WTC11 (cell line): ENCODE data around the gene TAF10. TPM values are rescaled to one million over a fixed set of nuclear protein-coding genes. Genes with fewer than 3 reads are reported as not detected.

Experiments used
- ATAC-seq: fragments of 200-7000 bp; cut with Tn5 transposase; 2 replicates; pipeline ENCODE4 v1.10.0; 2021; ENCODE audit warnings: mild to moderate bottlenecking, moderate library complexity
- CTCF ChIA-PET: fragments of 300-600 bp; sonication (Branson Sonifier 250); formaldehyde crosslinking; loops from one replicate; lab custom pipeline; 2021; ENCODE audit warnings: antibody characterized with exemption; lab: Charles Lee
- POLR2A ChIA-PET: fragments of 350-600 bp; sonication (Branson Sonifier 250); formaldehyde crosslinking; loops from one replicate; lab custom pipeline; 2021; ENCODE audit warnings: antibody characterized with exemption; lab: Charles Lee
- DNase-seq: peaks from one replicate; pipeline ENCODE4 v3.0.0; 2021; ENCODE audit warnings: low spot score
- H3K27ac Mint-ChIP-seq: 2 replicates; pipeline ENCODE4 v1.8.0; 2021; ENCODE audit warnings: mixed read lengths
- H3K27me3 Mint-ChIP-seq: 2 replicates; pipeline ENCODE4 v1.8.0; 2021; ENCODE audit warnings: low read depth, mild to moderate bottlenecking, moderate library complexity, mixed read lengths
- H3K36me3 Mint-ChIP-seq: 2 replicates; pipeline ENCODE4 v1.8.0; 2021; ENCODE audit warnings: mixed read lengths
- H3K4me1 Mint-ChIP-seq: 2 replicates; pipeline ENCODE4 v1.8.0; 2022; ENCODE audit warnings: mixed read lengths
- H3K4me3 Mint-ChIP-seq: 2 replicates; pipeline ENCODE4 v1.8.0; 2021; ENCODE audit warnings: mild to moderate bottlenecking, moderate library complexity, mixed read lengths
- H3K9me3 Mint-ChIP-seq: 2 replicates; pipeline ENCODE4 v1.8.0; 2021; ENCODE audit warnings: mixed read lengths
- ATF1 ChIP-seq: sonication (generic); formaldehyde crosslinking; IDR thresholded peaks from 2 replicates; pipeline ENCODE4 v1.8.1; 2023; ENCODE audit warnings: mild to moderate bottlenecking, moderate library complexity, missing genetic modification reagents
- ATF2 ChIP-seq: sonication (generic); formaldehyde crosslinking; IDR thresholded peaks from 2 replicates; pipeline ENCODE4 v1.8.1; 2022; ENCODE audit warnings: low read depth, missing genetic modification reagents, borderline replicate concordance
- ATF6 ChIP-seq: sonication (generic); formaldehyde crosslinking; IDR thresholded peaks from 2 replicates; pipeline ENCODE4 v1.8.1; 2023; ENCODE audit warnings: mild to moderate bottlenecking, missing genetic modification reagents
- CDX4 ChIP-seq: fragments of 250-450 bp; sonication (Bioruptor Pico); IDR thresholded peaks from 2 replicates; pipeline ENCODE4 v1.9.0; 2021; ENCODE audit warnings: moderate library complexity, mild to moderate bottlenecking, inconsistent platforms, borderline replicate concordance
- CREB1 ChIP-seq: sonication (generic); formaldehyde crosslinking; IDR thresholded peaks from 2 replicates; pipeline ENCODE4 v1.8.0; 2023; ENCODE audit warnings: mild to moderate bottlenecking, missing genetic modification reagents
- ESRRA ChIP-seq: sonication (generic); formaldehyde crosslinking; IDR thresholded peaks from 2 replicates; pipeline ENCODE4 v1.8.1; 2022; ENCODE audit warnings: mild to moderate bottlenecking, missing genetic modification reagents, borderline replicate concordance
- FOXP4 ChIP-seq: sonication (generic); formaldehyde crosslinking; IDR thresholded peaks from 2 replicates; pipeline ENCODE4 v1.8.0; 2022; ENCODE audit warnings: mild to moderate bottlenecking, missing genetic modification reagents
- GABPB1 ChIP-seq: sonication (generic); formaldehyde crosslinking; IDR thresholded peaks from 2 replicates; pipeline ENCODE4 v1.8.1; 2023; ENCODE audit warnings: mild to moderate bottlenecking, missing genetic modification reagents
- GRHL2 ChIP-seq: fragments of 250-450 bp; sonication (Bioruptor Pico); IDR thresholded peaks from 2 replicates; pipeline ENCODE4 v1.8.0; 2022; ENCODE audit warnings: mild to moderate bottlenecking, moderate library complexity; ENCODE audit not compliant: insufficient replicate concordance, severe bottlenecking
- HMGA2 ChIP-seq: fragments of 250-450 bp; sonication (Bioruptor Pico); IDR thresholded peaks from 2 replicates; pipeline ENCODE4 v1.4.0; 2021; ENCODE audit warnings: mild to moderate bottlenecking, moderate library complexity
- HMGXB4 ChIP-seq: sonication (generic); formaldehyde crosslinking; IDR thresholded peaks from 2 replicates; pipeline ENCODE4 v1.8.1; 2023; ENCODE audit warnings: mild to moderate bottlenecking, moderate library complexity, missing genetic modification reagents
- MYBL2 ChIP-seq: sonication (generic); formaldehyde crosslinking; IDR thresholded peaks from 2 replicates; pipeline ENCODE4 v1.8.1; 2023; ENCODE audit warnings: mild to moderate bottlenecking, moderate library complexity, missing genetic modification reagents
- NR1H2 ChIP-seq: sonication (generic); formaldehyde crosslinking; IDR thresholded peaks from 2 replicates; pipeline ENCODE4 v1.9.0; 2021; ENCODE audit warnings: mild to moderate bottlenecking, moderate library complexity, missing genetic modification reagents
- PRDM15 ChIP-seq: sonication (generic); formaldehyde crosslinking; IDR thresholded peaks from 2 replicates; pipeline ENCODE4 v1.8.0; 2022; ENCODE audit warnings: missing genetic modification reagents
- SP1 ChIP-seq: sonication (generic); formaldehyde crosslinking; conservative IDR thresholded peaks from 2 replicates; pipeline ENCODE4 v1.8.1; 2022; ENCODE audit warnings: missing genetic modification reagents
- TEAD4 ChIP-seq: sonication (generic); formaldehyde crosslinking; IDR thresholded peaks from 2 replicates; pipeline ENCODE4 v1.8.0; 2022; ENCODE audit warnings: mild to moderate bottlenecking, missing genetic modification reagents
- ZBTB43 ChIP-seq: sonication (generic); formaldehyde crosslinking; IDR thresholded peaks from 2 replicates; pipeline ENCODE4 v1.8.1; 2023; ENCODE audit warnings: mild to moderate bottlenecking, missing genetic modification reagents
- ZNF423 ChIP-seq: fragments of 250-450 bp; sonication (Bioruptor Pico); IDR thresholded peaks from 2 replicates; pipeline ENCODE4 v2.1.2; 2022; ENCODE audit warnings: mild to moderate bottlenecking, moderate library complexity
- ZSCAN18 ChIP-seq: fragments of 250-450 bp; sonication (Bioruptor Pico); IDR thresholded peaks from 2 replicates; pipeline ENCODE4 v2.1.2; 2022; ENCODE audit warnings: mild to moderate bottlenecking, moderate library complexity
- total RNA-seq: library from RNA; stranded (reverse); gene quantifications from 3 replicates; pipeline ENCODE4 v1.2.3, GENCODE V29; 2021

Gene TAF10
- total RNA-seq, 1 experiment from 2014 or later, result 165 TPM

- H3K36me3 Mint-ChIP-seq, result no peaks in the 10 kb centered on the region
- H3K27me3 Mint-ChIP-seq, result peaks cover 13% of the 10 kb centered on the region
- ATAC-seq (no peak), DNase-seq (no peak)
- ChIA-PET POLR2A (no interaction called here), CTCF (no interaction called here)
- TF ChIP-seq ZSCAN18 (no peak), NR1H2 (CRISPR knock-in tag) (no peak), ESRRA (CRISPR knock-in tag) (no peak), ZBTB43 (CRISPR knock-in tag) (no peak), GRHL2 (CRISPR knock-in tag) (no peak), ZNF423 (CRISPR knock-in tag) (no peak), HMGXB4 (CRISPR knock-in tag) (no peak)
- no peak overlapping the region for H3K4me3 Mint-ChIP-seq
- no peak overlapping the region for H3K27ac Mint-ChIP-seq
- peaks cover 10% of the 10 kb centered on the region for H3K4me1 Mint-ChIP-seq
- no peaks in the 10 kb centered on the region for H3K9me3 Mint-ChIP-seq
Measured at GRCh38 chr11:6652182-6652581, 40.2 kb upstream of the TAF10 start.

GRCh38 chr11:6650980-6651379 is 39.0 kb upstream of the TAF10 start:
- ATAC-seq (no peak), DNase-seq (no peak)
- Mint-ChIP-seq H3K9me3 (no peaks in the 10 kb centered on the region), H3K27me3 (peaks cover 1% of the 10 kb centered on the region), H3K36me3 (no peaks in the 10 kb centered on the region), H3K4me1 (no peaks in the 10 kb centered on the region), H3K27ac (no peak overlapping the region), H3K4me3 (no peak overlapping the region)
- ChIA-PET CTCF (no interaction called here), POLR2A (no interaction called here)
- TF ChIP-seq ATF1 (CRISPR knock-in tag) (no peak), ATF2 (CRISPR knock-in tag) (no peak), GABPB1 (CRISPR knock-in tag) (no peak), ATF6 (CRISPR knock-in tag) (no peak), TEAD4 (CRISPR knock-in tag) (no peak), MYBL2 (no peak), CREB1 (no peak), SP1 (no peak), CDX4 (CRISPR knock-in tag) (no peak), FOXP4 (CRISPR knock-in tag) (no peak), ZBTB43 (CRISPR knock-in tag) (no peak), PRDM15 (CRISPR knock-in tag) (no peak), HMGA2 (CRISPR knock-in tag) (no peak)
